NCI-H2081 (cell line): Measurements from ENCODE around the gene NUTM2B.
"Not testable (repeated sequence)": the region's sequence is repeated elsewhere in the genome, so short reads cannot be mapped to it uniquely, and the experiment has no call there.

Source experiments
- DNase-seq, 2 experiments: peaks; one replicate each; lab custom pipeline; 2025; lab: John Stamatoyannopoulos, UW

NUTM2B gene

DNA sequence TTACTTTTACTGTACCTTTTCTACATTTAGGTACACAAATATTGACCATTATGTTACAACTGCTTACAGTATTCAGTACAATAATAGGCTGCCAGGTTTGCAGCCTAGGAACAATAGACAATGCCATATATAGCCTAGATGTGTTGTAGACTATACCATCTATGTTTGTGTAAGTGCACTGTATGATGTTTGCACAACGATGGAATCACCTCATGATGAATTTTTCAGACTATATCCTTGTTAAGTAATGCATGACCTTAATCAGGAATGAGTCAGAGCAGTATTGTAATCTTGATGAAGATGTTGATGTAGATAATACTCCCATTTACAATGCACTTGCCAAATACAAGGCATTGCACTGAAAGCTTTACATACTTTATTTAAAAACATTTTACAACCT lies 23.6 kb downstream of the NUTM2B start:
- peak in 1 of 2 experiments; percentile 37 for DNase-seq

GRCh38 chr10:79744844-79745243 lies 41.8 kb downstream of the NUTM2B start:
- DNase-seq, result not testable (repeated sequence)

DNA sequence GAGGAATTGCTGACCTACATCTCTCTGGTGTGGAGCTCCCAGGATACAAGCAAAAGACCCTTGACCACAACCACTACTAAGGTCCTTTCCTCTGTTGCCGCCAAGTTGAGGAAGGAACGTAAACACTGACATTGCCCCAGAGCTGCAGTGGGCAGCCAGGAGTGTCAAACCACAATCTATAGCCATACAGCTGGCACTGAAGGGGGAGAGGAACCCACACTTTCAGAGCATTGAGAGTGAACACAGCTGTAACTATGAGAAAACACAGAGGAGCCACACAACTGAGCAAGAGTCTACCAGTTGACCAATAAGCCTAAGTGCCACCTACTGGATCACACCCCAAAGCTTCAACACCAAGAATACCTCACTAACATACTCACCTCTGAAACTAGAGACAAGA lies 45.5 kb downstream of the NUTM2B start:
- DNase-seq, result not testable (repeated sequence)

GRCh38 chr10:79753601-79754000 lies 50.6 kb downstream of the NUTM2B start:
- DNase-seq, result not testable (repeated sequence)

- not testable (repeated sequence) for DNase-seq
Observed at GRCh38 chr10:79758297-79758993, 55.4 kb downstream of the NUTM2B start.
